NCI-H2227 treated with DMSO at 0.1 percent for 48 hours (cell line): ENCODE measurements around the gene LRRTM2.

ENCODE experiments used
- DNase-seq: peaks from one replicate; lab custom pipeline; 2025; lab: John Stamatoyannopoulos, UW

Gene LRRTM2

DNA sequence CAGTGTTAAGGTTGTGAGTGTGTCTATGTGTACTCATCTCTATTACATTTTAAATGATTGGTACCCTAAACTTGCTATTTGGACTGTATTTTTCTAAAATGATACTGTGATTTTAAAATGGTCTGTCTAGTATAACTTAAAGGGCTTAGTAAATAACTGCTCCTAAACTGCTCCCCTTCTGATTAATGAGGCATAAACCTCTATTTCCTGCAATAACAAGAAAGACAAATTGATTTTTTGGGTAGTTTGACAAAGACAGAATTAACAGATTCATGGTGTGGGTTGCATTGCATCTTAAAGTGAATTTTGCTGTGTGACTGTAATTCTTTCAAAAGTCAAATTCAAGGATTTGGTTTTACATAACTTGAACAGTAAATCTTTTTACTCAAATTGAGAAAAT, 8.1 kb upstream of the LRRTM2 start:
- DNase-seq = no peak

DNA sequence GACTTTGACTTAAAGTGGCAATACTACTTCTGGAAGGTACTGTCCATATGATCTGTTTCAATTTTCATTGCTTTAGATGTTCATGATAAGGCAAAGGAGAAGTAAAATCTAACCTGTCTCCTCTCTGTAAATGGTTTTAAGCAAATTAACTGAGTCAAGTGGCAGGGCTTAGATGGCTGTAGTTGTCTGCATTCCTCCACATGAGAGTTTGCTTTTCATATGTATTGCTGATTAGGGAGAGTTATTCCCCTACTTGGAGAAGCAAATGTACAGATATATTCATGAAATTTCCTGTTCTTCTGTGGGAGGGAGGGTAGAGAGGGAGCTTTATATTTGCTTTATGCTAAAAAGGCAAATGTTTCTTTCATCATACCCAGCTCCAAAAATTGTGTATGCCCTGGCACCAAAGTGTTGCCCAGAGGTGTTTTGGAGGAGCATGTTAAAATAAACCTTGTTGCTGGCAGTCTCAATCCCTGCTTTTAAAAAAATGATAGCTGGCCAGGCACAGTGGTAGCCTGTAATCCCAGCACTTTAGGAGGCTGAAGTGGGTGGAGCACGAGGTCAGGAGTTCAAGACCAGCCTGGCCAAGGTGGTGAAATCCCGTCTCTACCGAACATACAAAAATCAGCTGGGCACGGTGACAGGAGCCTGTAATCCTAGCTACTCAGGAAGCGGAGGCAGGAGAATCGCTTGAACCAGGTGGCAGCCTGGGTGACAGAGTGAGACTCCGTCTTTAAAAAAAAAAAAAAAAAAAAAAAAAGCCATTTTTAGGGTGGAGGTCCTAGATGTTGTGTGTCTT, 3.5 kb upstream of the LRRTM2 start:
- DNase-seq = no peak

DNA sequence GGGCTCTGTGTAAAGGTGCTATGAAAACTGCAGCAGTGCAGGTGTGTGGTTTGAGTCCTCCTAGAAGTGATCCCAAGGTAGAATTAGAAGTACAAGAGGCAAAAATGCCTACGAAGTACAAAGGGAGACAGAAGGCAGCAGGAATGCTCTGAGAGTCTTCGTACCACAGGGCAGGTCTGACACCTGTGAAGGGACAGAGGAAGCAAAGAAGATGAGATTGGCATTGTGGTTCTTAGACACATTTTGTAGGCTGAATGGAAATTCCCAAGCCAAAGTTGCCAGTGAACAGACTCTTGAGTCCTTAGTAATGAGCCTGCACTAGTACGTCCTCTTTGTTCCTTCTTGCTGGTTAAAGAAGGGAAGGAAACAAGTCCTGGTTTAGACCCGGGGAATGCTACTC, 1.7 kb upstream of the LRRTM2 start:
- no peak for DNase-seq

DNA sequence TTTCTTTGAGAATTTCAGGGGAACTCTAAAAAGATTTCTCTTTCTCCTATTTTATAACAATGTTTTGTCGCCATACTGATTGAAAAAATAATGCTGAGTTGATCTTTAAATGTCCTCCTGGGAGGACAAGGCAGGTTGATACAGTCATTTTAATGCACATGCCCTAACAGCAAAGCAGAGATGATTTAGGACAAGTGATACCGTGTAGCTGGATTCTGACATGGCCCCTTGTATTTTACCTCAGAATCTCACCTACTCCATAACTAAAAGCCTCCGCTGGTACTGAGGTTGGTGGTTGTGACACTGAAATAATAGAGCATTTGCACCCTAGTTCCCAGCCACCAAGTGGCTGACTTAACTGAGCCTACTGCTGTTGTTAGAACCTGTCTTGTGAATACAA, 811 bp upstream of the LRRTM2 start:
- no peak for DNase-seq

DNA sequence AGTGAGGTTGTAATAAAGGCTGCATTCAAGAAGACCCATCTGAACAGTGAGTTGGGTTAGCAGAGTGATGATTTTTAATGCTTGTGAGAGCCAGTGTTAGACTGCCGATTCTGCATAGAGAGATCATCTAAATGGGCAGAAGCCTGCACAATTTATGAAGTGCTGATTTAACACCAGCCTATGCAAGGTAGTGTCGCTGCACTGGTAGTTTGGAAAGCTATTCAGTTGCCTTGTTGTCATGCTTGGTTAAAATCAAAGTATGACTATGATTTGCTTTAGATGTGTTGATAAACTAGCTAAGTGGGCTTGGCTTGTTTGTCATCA, 379 bp upstream of the LRRTM2 start:
- no peak for DNase-seq

DNA sequence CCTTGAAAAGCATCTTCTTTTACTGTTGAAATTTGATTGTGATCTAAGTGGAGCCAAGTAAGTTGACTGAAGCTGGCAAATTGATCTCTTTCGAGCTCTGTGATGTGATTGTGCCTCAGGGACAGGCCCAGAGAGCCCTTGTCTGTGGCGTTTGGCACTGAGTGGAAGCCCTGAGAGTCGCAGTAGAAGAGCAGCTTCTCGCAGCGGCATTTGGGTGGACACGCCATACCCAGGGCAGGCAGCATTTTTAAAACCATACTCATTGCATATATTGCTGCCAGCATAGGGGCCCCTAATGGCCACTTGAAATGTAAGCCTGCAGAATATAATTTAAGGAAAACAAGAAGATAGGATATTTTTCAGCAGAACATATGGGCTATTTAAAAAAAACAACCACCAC, 894 bp downstream of the LRRTM2 start:
- DNase-seq = no peak

DNA sequence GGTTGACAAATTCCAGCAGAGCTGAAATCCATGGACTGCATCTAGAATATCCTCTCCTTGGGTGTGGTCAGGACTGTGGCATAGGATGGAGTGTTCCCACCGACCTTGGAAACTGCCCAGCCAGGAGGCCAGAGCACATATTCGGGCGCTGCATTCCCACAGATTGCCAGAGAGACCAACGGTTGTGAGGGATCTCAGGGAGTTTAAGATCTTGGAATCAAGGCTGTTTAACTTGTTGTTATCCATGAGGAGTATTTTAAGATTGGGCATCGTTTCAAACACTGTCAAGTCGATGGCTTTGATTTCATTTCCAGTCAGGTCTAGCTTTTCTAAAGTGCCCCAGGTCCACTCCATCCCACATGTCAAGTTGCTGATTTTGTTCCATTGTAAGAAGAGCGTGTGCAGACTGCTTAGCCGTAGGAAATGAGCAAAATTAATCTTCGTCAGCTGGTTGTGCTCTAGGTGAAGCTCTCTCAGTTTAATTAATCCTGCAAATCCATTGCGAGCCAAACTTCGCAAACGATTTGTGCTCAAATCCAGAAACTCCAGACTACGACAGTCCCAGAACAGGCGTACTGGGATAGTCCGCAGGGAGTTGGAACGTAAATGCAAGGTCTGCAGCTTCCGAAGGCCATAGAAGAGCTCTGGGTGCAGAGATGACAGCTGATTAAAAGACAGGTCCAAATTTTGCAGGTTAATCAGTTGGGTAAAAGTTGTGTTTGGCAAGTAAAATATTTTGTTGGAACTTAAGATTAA, 1.5 kb downstream of the LRRTM2 start:
- DNase-seq = no peak

DNA sequence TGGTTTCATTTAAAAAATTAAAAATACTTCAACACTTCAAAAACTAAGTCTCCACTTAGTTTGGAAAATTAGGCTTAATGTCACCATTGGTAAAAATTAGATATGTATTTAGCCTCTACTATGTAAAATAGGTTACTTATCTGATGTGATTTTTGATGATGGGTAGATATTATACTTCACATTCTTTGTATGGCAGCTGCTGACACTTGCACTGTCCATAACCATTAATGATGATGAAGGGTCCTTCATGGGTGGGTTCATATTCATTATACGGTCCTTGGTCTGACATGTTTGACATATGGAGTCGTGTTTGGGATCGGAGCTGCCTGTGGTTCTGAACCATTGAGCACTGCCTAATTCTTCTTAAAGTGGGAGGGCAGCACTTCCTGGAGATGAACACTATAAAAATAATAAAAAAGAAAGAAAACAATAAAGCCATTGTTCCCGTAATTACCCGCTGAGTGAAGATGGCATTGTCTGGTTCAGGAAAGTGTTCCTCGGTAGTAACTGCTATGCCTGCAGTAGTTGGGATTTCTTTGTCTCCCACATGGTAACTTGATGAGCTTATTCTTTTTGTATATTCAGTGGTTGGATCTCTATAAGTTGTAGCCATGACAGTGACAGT, 2.2 kb downstream of the LRRTM2 start:
- DNase-seq = no peak

DNA sequence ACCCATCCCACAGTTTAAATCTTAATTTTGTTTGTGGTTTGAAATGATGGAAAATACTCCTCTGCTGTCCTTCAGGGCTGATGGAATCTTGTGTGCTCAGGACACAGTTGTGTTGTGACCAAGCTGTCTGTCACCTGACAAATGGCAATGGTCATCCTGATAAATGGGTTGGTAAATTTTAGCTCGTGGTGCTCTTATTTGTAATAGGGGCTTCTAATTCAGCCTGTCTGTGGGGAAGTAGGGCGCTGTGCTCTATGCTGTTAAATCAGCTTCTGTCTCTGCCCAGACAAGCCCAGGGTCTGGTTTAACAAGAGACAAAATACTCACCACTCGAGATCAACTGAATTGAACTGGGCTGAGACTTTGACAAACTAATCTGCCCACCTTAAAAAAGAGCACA, 4.5 kb downstream of the LRRTM2 start:
- DNase-seq = no peak

DNA sequence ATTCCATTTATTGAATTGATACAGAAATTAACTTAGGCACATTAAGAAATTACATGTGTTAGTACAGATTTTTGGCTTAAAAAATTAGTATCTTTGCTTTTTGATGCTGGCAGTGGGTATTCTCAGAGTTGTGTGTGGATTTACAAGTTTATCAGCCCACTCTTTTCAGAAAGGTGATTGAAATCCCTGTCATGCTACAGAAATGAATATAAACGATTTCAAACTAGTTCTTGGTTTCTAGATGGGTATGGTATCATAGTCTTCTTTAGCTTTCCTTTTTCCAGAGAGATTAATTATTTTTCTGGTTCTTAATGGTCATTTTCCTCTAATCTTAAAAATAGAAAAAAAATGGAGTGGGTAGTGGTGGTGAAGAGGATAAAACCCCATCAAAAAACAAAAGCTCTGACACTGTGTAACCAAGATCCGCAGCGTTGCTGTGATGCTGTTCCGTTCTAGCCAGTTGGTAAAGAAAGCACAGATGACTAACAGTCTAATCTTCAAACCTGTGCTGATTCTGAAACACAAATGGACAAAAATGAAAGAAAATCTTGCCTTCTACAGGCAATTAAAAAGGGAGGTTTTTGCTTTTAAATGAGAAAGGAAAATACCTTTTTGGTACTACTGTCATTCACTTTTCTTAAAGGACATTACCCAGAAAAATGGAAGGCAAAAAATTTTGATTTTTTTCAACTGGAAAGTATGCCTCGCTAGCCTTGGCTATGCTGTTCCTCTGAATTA, 5.2 kb downstream of the LRRTM2 start:
- no peak for DNase-seq

DNA sequence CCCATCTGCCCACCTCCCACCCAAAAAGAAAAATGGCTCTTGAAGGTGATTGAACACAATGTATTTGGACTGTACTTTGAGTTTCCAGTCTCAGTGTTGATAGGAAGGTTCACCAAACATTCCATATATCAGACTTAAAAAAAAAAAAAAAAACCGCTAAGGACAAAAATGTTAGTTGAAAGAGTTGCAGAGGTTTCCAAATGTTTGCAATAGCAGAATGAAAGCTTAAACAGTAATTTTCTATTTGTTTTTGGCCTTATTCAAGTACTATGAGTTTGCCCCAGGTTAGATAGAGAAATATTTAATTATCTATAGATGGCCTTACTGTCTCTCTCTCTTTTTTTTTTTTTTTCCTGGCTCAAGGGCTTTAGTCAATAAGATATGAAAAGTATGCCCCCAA, 6.1 kb downstream of the LRRTM2 start:
- DNase-seq = no peak

DNA sequence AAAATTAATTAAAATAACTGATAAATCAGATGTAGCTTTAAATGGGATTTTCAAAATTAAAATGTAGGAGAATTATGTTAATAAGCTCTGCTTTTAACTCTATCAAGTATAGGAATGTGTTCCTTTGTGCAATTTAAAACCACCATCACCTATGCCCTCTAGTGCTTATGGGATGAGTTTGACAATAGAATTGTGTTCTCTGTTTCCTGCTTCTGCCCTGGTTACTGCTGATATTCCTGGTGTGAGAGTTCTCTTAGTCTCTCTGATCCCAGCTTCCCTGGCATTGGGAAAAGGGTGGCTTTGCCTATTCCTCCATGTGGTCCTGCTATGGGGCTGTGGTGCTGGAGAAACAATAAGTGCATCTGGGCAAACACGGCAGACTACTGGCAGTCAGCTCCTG, 8.1 kb downstream of the LRRTM2 start:
- DNase-seq = no peak

DNA sequence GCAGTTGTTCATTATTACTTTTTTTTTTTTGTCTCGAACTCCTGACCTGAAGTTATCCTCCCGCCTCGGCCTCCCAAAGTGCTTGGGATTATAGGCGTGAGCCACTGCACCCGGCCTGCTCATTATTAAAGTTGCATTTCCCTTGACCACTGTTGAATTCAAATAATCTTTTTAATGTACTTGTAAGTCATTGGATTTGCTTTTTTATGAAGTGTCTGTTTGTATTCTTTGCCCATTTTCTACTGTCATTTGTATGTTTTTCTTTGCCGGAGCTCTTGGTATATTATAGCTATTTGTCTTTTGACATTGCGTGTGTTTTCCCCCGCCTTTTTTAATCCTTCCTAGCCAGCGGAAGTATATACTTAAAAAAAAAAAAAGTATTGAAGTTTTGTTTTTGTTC, 22.0 kb downstream of the LRRTM2 start:
- no peak for DNase-seq

DNA sequence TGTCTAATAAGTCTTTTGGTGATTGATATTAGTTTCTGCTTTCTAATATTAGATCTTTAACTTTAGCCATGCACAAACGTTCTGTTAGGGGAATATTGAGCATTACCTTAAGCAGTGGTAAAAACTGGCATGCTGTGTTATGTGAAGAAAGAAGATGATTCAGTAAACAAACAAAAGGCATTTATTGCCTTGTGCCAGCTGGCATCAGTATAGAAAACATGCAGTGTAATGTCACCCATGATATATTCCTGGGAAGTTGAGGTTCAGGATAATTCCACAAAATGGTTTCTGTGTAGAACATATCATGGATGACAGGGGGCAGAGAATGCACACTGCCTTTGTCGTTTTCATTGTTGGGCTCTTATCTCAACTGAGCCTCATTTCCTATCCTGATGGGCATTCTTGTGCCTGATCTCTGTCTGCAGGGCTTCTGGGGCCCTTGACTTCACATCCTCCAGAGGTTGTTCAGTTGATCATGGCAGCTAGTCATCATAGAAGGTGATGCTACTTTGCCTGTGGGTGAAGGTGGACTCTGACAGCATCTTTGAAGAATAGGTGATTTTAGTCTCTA, 24.2 kb downstream of the LRRTM2 start:
- no peak for DNase-seq

DNA sequence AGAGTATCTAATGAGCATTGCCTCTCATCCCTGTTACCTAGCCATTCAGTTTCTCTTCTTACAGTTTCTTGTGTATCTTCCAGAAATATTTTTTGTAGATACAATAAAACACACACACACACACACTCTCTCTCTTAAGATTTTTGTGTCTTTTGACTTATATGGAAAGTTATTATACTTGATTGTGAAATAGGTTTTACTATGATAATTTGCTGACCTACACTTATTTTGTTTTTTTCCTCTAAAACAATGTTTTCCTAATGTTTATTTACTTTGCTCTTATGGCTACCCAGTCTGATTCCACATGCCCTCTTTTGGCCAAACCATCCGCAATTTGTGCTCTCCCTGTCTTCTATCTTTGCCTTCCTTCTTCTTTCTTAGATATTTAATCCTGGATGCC, 25.3 kb downstream of the LRRTM2 start:
- DNase-seq = no peak

DNA sequence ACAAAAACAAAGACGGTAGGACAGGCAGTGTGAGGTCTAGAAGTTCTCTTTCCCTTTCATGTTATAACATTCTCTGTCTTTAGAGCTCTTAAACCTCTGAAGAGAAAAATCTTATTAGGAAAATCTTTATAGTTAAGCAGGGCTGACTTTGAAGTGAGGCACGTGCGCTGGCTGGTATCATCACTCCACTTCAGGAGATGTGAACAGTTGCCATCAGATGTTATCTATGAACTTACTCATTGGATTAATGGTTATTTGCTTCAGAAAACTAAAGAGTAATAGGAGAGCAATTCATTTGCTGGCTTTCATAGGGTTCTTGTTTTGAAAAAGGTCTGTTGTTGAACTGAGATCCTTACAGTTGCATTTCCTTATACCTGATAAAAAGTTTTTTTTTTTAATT, 25.7 kb downstream of the LRRTM2 start:
- DNase-seq = no peak

DNA sequence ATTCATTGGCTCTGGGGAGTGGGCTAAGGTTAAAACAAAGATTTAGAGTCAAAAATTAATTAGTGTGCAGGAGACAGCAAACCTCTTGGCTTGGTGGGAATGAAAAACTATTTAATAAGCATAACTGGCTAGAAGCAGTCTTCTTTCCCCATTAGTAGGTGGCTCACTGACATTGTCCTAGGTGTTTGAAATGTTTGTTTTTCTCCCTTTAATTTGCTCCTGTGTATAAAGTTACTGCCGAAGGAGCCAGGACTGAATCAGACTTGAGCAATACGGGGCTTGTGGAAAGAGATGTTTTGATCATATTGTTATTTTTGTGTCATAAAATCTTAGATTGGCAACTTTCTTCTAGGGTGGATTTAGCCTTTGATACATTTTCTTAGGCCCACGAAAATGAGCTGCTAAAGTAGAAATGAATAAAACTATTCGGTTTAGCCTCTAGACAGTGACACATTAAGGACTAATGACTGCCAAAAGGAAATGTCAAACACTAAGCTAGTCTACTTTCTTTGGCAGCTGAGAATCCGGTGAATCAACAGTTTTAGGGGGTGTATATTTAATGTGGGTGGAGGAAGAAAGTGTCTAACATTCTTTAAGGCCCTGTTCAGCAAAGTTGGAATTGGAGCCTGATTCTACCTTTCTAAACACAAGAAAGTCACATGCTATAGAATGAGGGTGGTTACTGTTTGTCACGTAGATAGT, 30.2 kb downstream of the LRRTM2 start:
- DNase-seq = no peak

DNA sequence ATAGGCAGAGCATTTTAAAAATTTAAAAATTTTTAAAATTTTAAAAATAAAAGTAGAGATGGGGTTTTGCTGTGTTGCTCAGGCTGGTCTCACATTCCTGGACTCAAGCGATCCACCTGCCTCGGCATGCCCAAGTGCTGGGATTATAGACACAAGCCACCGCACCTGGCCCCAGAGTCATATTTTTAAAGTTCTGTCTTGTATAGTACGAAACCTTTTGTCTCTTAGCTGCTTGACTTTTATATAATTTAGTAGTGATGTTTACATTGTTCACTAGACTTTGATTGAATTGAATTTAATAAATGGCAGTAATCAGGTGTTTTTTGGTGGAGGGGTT, 31.0 kb downstream of the LRRTM2 start:
- no peak for DNase-seq

DNA sequence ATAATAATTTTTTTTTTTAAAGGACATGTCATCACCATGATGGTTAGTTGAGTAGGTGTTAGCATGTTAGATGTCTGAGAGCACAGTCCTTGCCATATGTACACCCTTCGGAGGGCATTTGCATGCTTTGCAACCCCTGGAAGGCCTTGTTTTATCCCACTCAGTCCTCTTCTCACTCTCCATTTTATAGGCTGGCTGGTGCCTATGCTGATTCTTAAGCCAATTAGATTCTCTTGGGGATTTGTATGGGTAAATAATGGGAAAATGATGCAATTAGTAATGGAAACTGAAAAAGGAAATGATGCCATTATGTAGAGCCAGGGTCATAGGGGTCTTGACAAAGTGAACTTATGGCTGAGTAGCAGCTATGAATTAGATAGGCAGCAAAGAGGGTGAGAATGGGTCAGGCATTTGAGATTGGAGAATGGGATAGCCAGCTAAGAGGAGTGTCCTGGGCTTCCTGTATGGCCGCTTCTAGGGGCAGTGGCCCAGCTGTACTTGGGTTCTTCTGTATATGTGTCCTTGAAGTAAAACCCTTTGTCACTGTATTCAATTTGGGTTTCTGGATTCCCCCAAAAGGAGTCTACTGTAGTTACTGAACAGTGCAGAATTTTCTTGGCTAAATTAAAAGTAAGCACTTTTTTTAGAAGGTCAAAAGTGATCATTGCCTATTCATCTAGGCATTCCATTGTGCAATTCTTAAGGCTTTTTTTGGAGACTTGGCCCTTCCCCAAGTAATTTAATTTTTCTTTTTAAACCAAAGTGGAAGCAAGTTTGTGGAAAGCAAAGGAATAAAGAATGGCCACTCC, 31.6 kb downstream of the LRRTM2 start:
- no peak for DNase-seq

DNA sequence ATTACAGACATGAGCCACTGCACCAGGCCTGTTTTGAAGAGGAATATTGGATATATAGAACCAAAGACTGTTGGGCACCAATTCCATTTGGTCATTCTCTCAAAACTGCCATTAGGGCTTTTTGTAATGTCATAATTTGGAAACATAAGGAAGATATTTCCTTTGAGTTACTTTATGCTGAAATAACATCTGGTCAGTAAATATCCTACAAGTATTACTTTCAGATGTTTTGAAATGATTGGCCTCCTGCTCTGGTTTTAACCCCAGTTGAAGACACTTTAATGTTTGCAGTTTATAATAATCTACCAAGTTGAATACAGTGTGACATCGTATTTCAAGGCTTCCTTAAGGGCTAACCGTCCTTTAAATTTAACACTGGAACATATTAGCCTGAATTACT, 33.6 kb downstream of the LRRTM2 start:
- DNase-seq = no peak

DNA sequence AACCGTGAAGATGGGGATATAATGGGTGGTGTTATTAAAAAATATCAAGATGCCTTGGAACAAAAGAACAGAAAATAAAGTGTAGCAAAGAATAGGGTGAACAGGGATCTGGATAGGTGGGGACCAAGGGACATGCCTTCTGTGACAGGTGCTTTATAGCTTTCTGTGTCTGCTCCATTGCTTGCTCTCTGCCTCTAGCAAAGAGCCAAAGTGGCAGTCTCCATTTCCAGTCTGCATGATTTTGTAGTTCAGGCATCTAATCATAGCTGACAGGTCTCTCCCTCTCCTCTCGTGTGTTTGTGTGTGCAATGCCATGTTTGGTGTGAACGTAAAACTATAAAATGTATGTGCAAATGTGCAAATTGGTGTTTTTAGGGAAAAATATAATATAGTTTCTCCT, 35.0 kb downstream of the LRRTM2 start:
- DNase-seq = no peak
